Activated CD4-positive, alpha-beta T cell treated with anti-CD3 and anti-CD28 coated beads, Interleukin-2, amount 50 U/mL, for 4 hours (primary cell): ENCODE results near the gene PADI4.

Experiments
- DNase-seq, 2 experiments: peaks; one replicate each; pipeline ENCODE4 v3.0.0-alpha.2; 2020

Gene PADI4, protein sequence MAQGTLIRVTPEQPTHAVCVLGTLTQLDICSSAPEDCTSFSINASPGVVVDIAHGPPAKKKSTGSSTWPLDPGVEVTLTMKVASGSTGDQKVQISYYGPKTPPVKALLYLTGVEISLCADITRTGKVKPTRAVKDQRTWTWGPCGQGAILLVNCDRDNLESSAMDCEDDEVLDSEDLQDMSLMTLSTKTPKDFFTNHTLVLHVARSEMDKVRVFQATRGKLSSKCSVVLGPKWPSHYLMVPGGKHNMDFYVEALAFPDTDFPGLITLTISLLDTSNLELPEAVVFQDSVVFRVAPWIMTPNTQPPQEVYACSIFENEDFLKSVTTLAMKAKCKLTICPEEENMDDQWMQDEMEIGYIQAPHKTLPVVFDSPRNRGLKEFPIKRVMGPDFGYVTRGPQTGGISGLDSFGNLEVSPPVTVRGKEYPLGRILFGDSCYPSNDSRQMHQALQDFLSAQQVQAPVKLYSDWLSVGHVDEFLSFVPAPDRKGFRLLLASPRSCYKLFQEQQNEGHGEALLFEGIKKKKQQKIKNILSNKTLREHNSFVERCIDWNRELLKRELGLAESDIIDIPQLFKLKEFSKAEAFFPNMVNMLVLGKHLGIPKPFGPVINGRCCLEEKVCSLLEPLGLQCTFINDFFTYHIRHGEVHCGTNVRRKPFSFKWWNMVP

DNA sequence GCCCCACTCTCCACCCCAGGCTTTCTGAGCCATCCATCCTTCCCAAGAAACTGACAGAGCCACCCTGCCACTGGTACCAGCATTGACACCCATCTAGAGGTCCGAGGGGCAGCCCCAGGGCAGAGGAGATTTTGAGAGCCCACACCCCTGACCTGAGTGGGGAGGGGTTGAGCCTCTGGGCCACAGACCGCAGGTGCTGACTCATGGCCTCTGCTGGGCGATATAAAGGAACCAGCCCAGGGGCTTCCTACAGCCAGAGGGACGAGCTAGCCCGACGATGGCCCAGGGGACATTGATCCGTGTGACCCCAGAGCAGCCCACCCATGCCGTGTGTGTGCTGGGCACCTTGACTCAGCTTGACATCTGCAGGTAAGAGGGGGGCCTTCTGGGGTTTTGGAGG lies at the start of gene PADI4:
PADI4 (plus strand) TSS at position 252 of the 400 bp plus-strand sequence; CDS start at position 278, 26 bp downstream.
- DNase-seq: no peak

DNA sequence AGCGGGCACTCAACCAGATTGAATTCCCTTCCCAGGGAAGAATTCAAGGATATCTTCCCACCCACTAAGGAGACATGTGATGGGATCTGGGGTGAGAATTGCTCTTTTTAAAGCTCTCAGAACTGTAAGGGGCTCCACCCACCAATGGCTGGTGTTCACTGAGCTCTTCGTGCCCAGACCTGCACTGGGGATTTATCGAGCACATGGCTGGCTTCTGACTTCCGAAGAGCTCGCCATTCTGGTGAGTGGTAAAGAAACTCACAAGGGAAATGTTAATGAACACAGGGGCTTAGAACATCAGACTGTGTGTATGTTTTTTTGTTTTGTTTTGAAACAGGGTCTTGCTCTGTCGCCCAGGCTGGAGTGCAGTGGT lies 49.3 kb upstream of the PADI4 start:
- DNase-seq: no peak

DNA sequence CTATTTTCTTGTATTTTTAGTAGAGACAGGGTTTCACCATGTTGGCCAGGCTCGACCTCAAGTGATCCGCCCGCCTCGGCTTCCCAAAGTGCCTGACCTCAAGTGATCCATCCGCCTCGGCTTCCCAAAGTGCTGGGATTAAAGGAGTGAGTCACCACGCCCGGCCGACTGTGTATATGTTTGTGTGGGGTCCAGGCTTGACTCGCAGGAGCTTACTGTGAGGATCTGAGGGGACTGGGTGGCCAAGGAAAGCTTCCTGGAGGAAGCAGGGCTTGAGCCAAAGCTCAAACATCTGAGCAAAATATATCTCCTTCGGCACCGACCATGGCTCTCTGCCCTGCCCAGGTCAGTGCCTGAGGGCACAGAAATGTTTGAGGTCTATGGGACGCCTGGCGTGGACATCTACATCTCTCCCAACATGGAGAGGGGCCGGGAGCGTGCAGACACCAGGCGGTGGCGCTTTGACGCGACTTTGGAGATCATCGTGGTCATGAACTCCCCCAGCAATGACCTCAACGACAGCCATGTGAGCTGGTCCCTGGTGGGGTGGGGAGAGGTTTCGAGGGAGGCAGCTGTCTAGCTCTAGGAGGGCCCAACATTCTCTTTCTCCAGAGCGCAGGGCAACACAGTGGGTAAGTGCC lies 48.6 kb upstream of the PADI4 start:
- no peak for DNase-seq

DNA sequence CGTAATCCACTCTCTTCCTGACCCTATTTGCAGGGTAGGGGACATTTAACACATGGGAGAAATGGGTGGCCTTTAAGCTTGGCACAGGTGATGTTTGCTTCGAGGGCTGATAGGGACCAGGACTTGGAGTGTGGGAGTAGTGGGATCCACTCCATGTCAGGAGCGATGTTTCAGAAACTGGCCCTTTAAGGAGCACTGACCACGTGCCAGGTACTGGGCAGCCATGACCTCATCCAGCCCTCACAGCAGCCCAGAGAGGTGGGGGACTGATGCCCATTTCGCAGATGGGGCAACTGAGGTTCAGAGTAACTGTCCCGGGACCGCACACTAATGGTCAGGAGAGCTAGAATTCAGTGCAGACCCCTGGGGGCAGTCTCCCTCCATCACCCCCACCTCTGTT lies 47.7 kb upstream of the PADI4 start:
- no peak for DNase-seq

DNA sequence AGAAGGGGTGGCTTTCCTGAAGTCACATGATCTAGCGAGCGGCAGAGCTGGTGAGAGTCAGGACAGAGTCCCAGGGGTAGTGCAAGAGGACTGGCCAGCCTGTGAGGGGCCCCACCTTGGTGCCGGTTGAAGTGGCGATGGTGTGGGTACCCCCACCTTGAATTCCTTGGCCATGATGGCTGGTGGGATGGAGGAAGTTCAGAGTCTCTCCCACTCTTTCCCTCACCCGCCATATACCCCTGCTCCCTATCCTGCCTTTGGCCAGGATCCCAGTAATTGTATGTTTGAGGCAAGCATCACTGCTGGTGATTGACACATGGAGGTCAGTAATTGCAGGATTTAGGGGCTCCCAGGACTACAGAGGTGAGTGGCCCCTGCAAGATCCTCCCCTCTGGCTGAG lies 47.3 kb upstream of the PADI4 start:
- DNase-seq: no peak

DNA sequence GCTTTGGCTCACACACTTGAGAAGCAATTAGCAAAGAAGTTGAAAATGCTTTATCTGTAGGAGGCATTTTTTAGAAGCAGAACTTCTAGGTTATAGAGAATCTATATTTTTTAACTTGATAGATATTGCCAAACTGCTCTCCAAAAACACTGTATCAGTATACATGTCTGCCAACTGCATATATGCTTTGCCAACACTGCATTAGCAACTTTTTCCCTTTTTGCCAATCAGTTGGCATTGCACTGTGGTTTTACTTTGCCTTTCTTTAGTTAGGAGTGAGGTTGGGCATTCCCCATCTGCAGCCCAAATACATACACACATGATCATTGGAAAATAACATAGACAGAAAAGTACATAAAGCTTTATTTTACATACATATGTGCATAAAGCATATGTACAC lies 44.1 kb upstream of the PADI4 start:
- DNase-seq: no peak

DNA sequence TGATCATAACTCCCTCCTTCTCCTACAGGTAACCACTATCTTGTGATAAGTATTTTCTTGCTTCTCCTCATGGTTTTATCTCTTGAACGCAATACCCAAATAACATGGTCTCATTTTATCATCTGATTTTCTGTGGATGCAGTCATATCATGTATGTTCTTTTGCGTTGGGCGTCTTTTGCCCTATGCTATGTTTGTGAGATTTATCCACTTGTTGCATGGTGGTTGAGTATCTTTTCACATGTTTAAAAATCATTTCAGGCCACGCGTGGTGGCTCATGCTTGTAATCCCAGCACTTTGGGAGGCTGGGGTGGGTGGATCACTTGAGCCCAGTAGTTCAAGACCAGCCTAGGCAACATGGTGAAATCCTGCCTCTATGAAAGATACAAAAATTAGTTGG lies 43.5 kb upstream of the PADI4 start:
- DNase-seq: no peak

DNA sequence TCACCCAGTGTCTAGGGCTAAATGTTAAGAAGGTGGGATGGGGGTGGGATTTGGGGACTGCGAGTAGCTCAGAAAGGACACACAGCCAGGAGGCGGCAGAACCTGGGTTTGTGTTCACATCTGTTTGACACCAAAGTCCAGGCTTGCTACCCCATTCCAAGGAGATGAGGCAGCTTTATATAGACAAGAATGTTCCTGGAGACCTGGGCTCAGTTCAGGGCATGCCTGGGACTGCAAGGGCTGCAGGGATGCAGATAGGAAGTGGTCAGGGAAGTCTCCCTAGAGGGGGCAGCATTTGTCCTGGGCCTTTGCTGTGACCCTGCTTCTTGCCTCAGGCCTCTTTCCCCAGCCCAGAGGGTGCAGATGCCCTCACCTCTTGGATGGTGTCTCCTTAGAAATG lies 42.8 kb upstream of the PADI4 start:
- DNase-seq: no peak

DNA sequence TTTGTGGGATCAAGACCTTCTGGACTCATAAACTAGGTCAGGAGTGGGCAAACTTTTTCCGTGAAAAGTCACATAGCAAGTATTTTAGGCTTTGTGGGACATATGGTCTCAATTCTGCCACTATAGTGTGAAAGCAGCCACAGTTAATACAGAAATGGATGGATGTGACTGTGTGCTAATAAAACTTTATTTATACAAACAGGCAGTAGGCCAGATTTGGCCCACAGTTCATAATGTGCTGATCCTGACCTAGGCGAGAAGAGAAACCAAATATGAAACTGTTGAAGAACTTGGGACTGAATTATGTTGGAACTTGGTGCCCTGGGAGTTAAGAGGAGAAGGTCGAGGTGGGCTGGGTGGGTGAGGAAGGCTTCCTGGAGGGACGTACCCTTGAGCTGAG lies 42.0 kb upstream of the PADI4 start:
- no peak for DNase-seq

DNA sequence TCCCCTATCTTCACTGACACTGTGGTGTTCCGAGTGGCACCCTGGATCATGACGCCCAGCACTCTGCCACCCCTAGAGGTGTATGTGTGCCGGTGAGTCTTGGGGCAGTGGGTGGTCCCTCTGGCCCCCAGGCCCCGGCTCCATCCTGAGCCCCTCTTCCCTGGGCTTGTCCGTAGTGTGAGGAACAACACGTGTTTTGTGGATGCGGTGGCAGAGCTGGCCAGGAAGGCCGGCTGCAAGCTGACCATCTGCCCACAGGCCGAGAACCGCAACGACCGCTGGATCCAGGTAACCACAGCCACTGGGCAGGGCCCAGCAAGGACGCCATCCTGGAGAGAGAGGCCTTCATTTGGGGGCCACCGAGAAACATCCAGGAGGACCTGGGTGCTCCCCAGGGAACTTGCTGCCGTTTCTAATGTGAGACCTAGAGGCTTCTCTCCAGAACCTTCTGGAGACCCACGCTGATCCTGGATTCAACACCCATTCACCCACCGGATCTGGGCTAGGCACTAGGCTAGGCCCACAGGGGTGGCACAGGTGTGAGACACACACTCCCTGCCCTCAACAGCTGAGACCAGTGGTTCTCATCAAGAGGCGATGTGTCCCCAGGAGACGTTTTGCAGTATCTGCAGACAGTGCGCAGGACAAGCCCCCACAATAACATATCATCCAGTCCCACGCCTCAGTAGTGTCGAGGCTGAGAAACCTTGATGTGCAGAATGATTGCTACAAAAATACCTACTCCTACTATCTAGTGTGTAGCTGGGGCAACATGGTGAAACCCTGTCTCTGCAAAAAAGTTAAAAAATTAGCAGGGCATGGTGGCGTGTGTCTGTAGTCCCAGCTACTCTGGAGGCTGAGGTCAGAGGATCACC lies 36.9 kb upstream of the PADI4 start:
- no peak for DNase-seq

DNA sequence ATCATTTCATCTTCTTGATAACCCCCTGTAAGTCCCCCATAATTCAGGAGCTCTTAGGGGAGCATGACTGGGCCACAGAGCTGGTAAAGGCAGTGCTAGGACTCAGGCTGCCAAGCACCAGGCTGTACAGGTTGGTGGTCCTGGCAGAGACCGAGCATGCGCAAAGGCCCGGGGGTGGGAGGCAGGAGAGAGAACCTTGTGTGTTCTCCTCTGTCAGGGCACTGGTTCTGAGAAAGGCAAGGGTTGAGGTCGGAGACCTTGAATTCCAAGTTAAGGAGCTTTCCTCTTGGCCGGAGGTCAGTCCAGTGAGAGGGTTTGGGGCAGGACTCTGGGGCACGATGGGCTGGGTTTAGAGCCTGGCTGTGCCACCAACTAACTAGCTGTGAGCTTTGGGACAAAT lies 35.9 kb upstream of the PADI4 start:
- no peak for DNase-seq

DNA sequence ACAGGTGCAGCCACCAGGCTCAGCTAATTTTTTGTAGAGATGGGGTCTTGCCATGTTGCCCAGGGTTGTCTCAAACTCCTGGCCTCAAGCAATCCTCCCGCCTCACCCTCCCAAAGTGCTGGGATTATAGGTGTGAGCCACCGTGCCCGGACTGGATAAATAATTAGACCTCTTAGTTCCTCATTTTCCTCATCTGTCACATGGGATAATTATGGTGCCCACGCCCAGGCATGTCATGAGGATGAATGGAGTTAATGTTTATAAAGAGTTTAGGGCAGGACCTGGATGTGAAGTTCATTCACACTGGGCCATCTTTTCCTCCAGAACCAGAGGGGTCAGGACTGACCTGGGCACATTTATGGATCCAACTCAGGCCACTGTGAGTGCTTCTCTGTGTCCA lies 35.4 kb upstream of the PADI4 start:
- no peak for DNase-seq

DNA sequence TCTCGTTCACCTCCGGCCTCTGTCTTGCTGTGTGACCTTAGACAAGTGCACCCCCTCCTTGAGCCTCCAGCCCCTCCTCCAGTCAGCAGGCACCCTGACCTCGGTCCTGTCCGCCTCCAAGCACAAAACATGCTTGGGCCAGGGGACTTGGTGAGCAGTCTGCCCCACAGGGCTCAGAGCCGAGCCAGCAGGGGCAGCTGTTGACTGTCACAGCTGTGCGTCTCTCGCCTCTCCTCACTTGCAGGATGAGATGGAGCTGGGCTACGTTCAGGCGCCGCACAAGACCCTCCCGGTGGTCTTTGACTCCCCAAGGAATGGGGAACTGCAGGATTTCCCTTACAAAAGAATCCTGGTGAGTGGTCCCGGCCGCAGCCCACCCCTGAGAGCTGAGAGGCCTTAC lies 34.9 kb upstream of the PADI4 start:
- no peak for DNase-seq

DNA sequence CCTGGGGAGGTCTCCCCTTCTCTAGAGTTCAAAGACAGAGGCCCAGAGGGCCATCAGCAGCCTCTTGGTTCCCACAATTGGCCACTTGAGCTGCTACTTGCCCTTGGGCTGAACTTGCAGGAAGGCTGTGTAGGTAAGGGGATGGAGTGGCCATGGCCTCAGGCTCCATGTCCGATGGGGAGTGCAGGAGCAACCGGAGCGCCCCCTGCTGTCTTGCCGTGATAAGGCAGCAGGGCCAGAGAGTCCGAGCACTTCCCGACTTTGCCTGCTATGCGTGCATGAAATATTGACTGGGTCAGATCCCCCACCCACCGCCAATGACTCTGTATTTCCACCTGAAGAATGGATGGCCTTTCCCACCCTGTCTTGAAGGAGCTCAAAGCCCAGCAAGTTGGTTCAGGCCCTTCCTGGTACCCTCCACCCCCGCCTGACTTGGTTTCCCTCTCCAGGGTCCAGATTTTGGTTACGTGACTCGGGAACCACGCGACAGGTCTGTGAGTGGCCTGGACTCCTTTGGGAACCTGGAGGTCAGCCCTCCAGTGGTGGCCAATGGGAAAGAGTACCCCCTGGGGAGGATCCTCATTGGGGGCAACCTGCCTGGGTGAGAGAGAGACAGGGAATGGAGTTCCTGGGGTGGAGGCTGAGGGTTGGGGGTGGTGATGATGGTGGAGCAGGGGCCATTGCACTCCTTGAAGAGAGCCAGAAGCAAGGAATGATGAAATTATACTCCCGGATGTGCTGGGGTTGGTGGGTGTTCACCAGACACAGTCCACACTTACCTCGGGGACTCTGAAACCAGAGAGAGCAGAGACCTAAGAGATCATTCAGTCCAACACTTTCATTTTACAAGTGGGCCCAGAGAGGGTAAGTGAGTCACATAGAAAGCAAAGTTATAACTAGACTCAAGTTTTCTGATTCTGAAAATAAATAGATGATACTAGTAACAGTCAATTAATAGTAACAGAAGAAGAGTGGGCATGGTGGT lies 33.5 kb upstream of the PADI4 start:
- no peak for DNase-seq

DNA sequence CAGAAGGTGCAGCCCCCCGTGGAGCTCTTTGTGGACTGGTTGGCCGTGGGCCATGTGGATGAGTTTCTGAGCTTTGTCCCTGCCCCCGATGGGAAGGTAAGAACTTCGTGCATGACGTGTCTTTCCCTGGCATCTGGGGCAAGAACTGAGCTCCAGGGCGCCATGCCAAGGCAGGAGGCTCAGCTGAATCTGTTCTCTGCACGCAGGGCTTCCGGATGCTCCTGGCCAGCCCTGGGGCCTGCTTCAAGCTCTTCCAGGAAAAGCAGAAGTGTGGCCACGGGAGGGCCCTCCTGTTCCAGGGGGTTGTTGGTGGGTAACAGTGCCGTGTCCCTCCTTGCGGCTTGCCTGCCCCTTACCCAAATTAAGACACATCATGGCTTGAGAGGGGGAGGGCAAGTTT lies 31.4 kb upstream of the PADI4 start:
- no peak for DNase-seq

DNA sequence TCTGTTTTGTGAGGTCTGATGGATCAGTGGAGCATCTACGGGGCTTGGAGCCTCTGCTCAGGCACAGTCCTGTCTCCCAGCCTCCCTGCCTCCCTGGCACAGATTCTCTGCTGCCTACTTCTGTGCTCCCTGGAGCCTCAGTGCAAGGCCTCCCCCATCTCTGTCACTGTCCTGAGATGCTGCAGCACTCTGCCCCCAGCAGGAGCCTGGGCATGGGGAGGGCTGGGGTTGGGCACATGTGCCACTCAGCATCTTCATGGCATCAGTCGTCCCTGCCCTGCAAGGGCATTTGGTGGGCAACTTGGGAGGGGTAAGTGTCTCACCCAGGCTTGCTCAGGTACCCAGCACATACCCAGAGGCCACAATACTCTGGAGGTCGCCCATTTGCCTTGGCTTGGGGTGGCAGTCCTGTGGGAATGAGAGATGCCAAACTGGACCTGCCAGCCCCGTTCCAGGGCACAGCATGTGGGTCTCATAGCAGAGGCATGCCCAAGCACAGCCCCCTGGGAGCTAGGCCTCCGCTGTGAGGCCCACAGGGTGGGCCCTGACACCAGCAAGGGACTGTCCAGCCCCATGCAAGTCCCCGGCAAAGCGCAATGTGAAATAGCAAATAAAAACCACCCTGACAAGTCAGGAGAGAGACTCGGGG lies 30.4 kb upstream of the PADI4 start:
- DNase-seq: no peak

DNA sequence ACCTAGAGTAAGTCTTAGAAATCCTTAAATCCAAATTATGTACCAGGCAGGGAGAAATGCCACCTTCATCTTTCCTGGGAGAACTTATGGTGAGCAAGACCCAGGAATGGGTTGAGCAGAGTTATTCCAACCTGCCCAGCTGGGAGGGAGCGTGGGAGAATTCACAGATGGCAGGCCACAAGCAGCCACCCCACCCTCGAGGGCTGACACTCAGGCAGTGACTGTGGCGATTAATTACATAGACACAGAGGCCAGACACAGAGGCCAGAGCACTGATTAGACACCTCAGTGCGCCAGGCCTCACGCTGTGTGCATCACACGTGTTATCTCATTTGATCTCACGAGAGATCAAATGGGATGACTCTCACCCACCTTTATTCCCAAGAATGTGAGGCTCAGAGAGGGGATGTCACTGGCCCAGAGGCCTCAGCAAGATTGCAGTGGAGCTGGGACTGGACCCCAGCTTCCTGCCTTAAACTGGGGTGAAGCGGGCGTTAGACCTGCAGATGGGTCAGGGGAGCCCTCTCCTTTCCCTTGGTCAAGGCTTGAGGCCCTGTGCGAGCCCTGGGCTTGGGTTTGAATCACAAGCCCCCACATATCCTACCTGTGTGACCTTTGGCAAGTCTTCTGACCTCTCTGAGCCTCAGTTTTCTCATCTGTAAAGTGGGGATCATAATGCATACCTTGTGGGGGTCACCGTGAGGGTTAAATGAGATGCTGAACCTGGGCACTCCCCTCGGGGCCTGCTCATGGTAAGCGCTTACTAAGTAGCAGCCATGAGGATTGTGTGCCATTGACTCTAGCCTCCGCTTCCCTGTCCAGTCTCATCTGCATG lies 28.8 kb upstream of the PADI4 start:
- DNase-seq: no peak

DNA sequence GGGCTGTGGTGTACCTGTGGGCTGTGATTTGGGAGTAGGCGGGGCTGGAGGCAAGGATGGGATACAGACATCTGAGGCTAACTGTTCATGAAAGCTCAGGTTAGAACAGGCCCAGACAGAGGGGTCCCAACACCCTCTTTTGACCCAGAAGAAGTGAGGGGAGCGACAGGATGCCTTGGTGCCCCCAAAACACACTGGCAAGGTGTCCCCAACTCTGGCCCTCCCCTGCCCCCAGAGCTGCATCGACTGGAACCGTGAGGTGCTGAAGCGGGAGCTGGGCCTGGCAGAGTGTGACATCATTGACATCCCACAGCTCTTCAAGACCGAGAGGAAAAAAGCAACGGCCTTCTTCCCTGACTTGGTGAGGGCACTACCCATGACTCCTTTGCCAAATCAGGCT lies 27.6 kb upstream of the PADI4 start:
- no peak for DNase-seq

DNA sequence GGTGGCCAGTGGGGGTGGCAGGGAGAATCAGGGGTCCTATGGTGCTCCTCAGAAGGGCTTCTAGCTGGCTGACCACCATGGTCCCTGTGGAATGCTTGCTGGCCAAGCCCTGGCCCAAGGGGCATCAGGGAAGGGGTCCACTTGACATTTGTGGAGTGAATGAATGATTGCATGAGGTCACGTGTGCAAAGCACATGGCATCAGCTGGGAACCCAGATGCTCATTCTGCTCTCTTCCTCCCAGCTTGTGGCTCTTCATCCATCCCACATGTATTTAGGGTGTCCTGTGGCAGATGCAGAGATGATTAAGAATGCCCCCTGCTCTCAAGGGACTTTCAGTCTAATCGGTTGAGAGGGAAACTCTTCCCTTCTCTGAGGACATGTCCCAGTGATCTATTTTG lies 27.1 kb upstream of the PADI4 start:
- no peak for DNase-seq

DNA sequence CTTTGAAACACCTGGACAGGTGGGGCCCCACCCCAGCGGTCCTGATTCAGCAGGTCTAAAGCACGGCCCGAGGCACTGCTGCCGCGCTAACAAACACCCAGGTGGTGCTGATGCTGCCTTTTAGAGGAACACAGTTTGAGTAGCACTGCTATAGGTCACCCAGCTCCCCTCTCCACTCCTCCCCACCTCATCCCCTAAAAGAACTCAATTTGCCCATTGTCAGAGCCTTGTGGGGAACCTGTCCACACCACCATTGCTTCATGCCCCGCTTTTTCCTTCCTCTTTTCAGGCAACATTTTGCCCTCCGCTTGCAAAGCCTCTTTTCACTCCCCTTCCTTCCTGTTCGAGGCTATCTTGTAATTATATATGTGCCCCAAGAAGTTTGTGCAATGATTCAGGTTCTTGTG lies 26.2 kb upstream of the PADI4 start:
- DNase-seq: no peak

DNA sequence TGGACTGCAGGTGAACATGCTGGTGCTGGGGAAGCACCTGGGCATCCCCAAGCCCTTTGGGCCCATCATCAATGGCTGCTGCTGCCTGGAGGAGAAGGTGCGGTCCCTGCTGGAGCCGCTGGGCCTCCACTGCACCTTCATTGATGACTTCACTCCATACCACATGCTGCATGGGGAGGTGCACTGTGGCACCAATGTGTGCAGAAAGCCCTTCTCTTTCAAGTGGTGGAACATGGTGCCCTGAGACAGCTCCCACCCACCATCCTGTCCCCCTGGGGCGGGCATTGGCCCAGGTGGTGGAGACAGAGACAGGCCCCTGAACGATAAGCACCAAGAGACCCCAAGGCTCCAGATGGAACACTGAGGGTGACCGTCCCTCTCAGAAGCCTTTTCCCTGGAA lies 25.2 kb upstream of the PADI4 start:
- DNase-seq: no peak
